Transverse colon (tissue), 4 donors: ENCODE data around the gene PTDSS2.

Source experiments
- EP300 ChIP-seq: sonication (generic); formaldehyde crosslinking; IDR thresholded peaks from one replicate; pipeline ENCODE4 v1.6.1; 2017; ENCODE audit warnings: antibody characterized with exemption, low read depth
- POLR2A ChIP-seq: fragments of 450-650 bp; IDR thresholded peaks from one replicate; pipeline ENCODE4 v1.6.1; 2016; ENCODE audit warnings: antibody characterized with exemption, mild to moderate bottlenecking, moderate library complexity
- POLR2AphosphoS5 ChIP-seq, 3 donors: sonication (generic); formaldehyde crosslinking; IDR thresholded peaks; one replicate each; pipeline ENCODE4 v1.6.1; 2016; ENCODE audit warnings: antibody characterized with exemption in 3 of 3
- TF ChIP-seq, protein P1 (sequence below), 5 experiments: fragments of 200-600 bp in 3 of 5; fragments of 450-650 bp in 2 of 5; sonication (generic) in 3 of 5; IDR thresholded peaks; 1 replicate in 2 of 5; 2 replicates in 3 of 5; pipeline ENCODE4 v1.5.1; 2016 to 2017; ENCODE audit warnings: antibody characterized with exemption in 5 of 5, inconsistent platforms in 3 of 5, mild to moderate bottlenecking in 2 of 5, moderate library complexity in 1 of 5

DNA sequence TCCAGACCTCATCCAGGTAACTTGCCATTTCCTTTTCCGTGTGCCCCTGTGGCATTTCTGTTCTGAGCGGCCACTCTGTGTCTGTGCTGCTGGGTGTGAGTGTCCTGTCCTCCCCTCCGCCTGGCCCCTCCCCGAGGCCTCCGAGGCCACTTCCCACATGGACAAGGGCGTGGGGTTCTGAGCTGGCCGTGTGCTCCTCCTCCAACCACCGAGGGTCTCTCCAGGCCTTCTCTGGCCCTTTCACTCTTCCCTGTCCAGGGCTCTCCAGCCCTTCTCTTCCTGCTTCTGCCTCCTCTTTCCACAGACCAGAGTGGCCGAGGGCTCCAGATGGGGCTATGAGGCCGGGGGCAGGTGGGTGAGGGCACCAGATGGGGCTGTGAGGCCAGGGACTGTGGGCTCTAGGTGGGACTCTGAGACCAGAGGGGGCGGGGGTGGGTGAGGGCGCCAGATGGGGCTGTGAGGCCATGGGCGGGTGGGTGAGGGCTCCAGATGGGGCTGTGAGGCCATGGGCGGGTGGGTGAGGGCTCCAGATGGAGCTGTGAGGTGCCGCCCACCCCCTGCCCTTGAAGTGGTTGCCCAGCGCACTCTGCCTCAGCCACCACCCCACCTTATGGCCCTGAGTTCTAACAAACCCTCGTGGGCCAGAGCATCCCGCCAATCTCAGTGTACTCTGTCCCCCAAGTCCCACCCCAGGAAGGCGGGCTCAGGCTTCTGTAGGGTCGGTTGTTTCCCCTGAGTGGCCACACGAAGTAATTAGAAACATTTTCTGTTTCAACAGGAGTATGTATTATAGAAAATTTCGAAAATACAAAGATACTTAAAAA, 24.1 kb downstream of the PTDSS2 start:
- TF ChIP-seq, protein P1, sequence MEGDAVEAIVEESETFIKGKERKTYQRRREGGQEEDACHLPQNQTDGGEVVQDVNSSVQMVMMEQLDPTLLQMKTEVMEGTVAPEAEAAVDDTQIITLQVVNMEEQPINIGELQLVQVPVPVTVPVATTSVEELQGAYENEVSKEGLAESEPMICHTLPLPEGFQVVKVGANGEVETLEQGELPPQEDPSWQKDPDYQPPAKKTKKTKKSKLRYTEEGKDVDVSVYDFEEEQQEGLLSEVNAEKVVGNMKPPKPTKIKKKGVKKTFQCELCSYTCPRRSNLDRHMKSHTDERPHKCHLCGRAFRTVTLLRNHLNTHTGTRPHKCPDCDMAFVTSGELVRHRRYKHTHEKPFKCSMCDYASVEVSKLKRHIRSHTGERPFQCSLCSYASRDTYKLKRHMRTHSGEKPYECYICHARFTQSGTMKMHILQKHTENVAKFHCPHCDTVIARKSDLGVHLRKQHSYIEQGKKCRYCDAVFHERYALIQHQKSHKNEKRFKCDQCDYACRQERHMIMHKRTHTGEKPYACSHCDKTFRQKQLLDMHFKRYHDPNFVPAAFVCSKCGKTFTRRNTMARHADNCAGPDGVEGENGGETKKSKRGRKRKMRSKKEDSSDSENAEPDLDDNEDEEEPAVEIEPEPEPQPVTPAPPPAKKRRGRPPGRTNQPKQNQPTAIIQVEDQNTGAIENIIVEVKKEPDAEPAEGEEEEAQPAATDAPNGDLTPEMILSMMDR (IDR thresholded peaks at IDR 0.05), result no peak
- TF ChIP-seq POLR2A (no peak), EP300 (no peak), POLR2AphosphoS5 (IDR thresholded peaks at IDR 0.05) (no peak)
